ENCODE measurements around the gene RBM47.
"Not testable (repeated sequence)": the region's sequence is repeated elsewhere in the genome, so short reads cannot be mapped to it uniquely, and the experiment has no call there.

- not testable (repeated sequence) for TF ChIP-seq CTCF (IDR thresholded peaks at IDR 0.05 in 2 of 3, conservative IDR thresholded peaks at IDR 0.05 in 1 of 3; ENCODE audit: insufficient read depth in 2 of 3, low read depth in 1 of 3, low read length in 3 of 3); POLR2AphosphoS2 (IDR thresholded peaks at IDR 0.05; ENCODE audit: low read length); PKNOX1 (IDR thresholded peaks at IDR 0.05); POLR2A (conservative IDR thresholded peaks at IDR 0.05); ATF6 (CRISPR knock-in tag; IDR thresholded peaks at IDR 0.05); USF1 (CRISPR knock-in tag; IDR thresholded peaks at IDR 0.05); RFX5 (IDR thresholded peaks at IDR 0.05; ENCODE audit: low read depth, low read length); ELF1 (tag; IDR thresholded peaks at IDR 0.05); SUPT5H (IDR thresholded peaks at IDR 0.05); RAD21 (CRISPR knock-in tag; conservative IDR thresholded peaks at IDR 0.05 in 1 of 2, IDR thresholded peaks at IDR 0.05 in 1 of 2); SIX5 (IDR thresholded peaks at IDR 0.05; ENCODE audit: borderline replicate concordance in 1 of 2, insufficient read depth in 1 of 2, low read depth in 1 of 2, low read length in 2 of 2)
- TF ChIP-seq, protein P1, sequence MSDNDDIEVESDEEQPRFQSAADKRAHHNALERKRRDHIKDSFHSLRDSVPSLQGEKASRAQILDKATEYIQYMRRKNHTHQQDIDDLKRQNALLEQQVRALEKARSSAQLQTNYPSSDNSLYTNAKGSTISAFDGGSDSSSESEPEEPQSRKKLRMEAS (CRISPR knock-in tag; IDR thresholded peaks at IDR 0.05): not testable (repeated sequence)
These were observed 68.0 kb downstream of the RBM47 start for GRCh38 chr4:40561543-40562177.
